ENCODE data around the gene DMXL1. TPM values are rescaled to one million over a fixed set of nuclear protein-coding genes. Genes with fewer than 3 reads are reported as not detected.
A peak's percentile ranks its signal among the peaks of the same experiment; 100 is the strongest.

DMXL1 gene
- total RNA-seq, 1 donor from 2014 or later: 76.9 TPM

GRCh38 chr5:119285070-119285916 lies 214.4 kb downstream of the DMXL1 start:
- no peak for ATAC-seq (ENCODE audit: low read depth)
- no peak for DNase-seq
- H3K36me3 Mint-ChIP-seq (ENCODE audit: low read depth): peaks cover 29% of the 10 kb centered on the region
- peaks cover 100% of the 10 kb centered on the region for H3K4me1 Mint-ChIP-seq
- ChIA-PET CTCF (no interaction called here), POLR2A (interaction anchor here (1.1 kb wide), 1 partner anchor 15 kb away, joined by 3 read pairs; no protein-coding TSS in a partner anchor)
- no peaks in the 10 kb centered on the region for H3K9me3 Mint-ChIP-seq
- peak overlapping the region; percentile 39 for H3K27ac Mint-ChIP-seq
- no peak for TF ChIP-seq CTCF (IDR thresholded peaks at IDR 0.05)
- H3K4me3 Mint-ChIP-seq: no peak overlapping the region
- H3K27me3 Mint-ChIP-seq: no peaks in the 10 kb centered on the region
- intact Hi-C loops (cut with micrococcal nuclease): no loop called here

GRCh38 chr5:119286511-119287488 lies 215.9 kb downstream of the DMXL1 start:
- Mint-ChIP-seq H3K27me3 (no peaks in the 10 kb centered on the region), H3K4me3 (peak overlapping the region; percentile 64), H3K27ac (peak overlapping the region; percentile 89), H3K36me3 (ENCODE audit: low read depth) (peaks cover 18% of the 10 kb centered on the region), H3K9me3 (no peaks in the 10 kb centered on the region), H3K4me1 (peaks cover 99% of the 10 kb centered on the region)
- no peak for TF ChIP-seq CTCF (IDR thresholded peaks at IDR 0.05)
- POLR2A ChIA-PET: interaction anchor here (0.6 to 6.4 kb wide), 3 partner anchors 11 to 70 kb away, joined by 3 to 54 read pairs (median 4); no protein-coding TSS in a partner anchor
- intact Hi-C loops (cut with micrococcal nuclease): no loop called here
- no peak for DNase-seq
- ATAC-seq (ENCODE audit: low read depth): no peak
- CTCF ChIA-PET: no interaction called here

- CTCF ChIA-PET: no interaction called here
- TF ChIP-seq CTCF (IDR thresholded peaks at IDR 0.05): no peak
- Mint-ChIP-seq H3K27ac (peak overlapping the region; percentile 89), H3K27me3 (no peaks in the 10 kb centered on the region), H3K36me3 (ENCODE audit: low read depth) (peaks cover 17% of the 10 kb centered on the region), H3K4me3 (peak overlapping the region; percentile 64), H3K9me3 (no peaks in the 10 kb centered on the region), H3K4me1 (peaks cover 99% of the 10 kb centered on the region)
- ATAC-seq (ENCODE audit: low read depth) (peak; percentile 31), DNase-seq (no peak)
- intact Hi-C loops (cut with micrococcal nuclease): no loop called here
- POLR2A ChIA-PET: interaction anchor here (0.6 to 6.4 kb wide), 2 partner anchors 12 to 69 kb away, joined by 3 to 54 read pairs; no protein-coding TSS in a partner anchor
Observed at GRCh38 chr5:119287547-119288111, 216.7 kb downstream of the DMXL1 start.

- H3K9me3 Mint-ChIP-seq: no peaks in the 10 kb centered on the region
- DNase-seq (no peak), ATAC-seq (ENCODE audit: low read depth) (no peak)
- CTCF ChIA-PET: interaction anchor here (1.4 kb wide), 1 partner anchor 24 kb away, joined by 3 read pairs; no protein-coding TSS in a partner anchor
- H3K4me3 Mint-ChIP-seq: peak overlapping the region; percentile 75
- peak overlapping the region; percentile 89 for H3K27ac Mint-ChIP-seq
- no peaks in the 10 kb centered on the region for H3K27me3 Mint-ChIP-seq
- intact Hi-C loops (cut with micrococcal nuclease): no loop called here
- peaks cover 98% of the 10 kb centered on the region for H3K4me1 Mint-ChIP-seq
- H3K36me3 Mint-ChIP-seq (ENCODE audit: low read depth): peaks cover 19% of the 10 kb centered on the region
- TF ChIP-seq CTCF (IDR thresholded peaks at IDR 0.05): no peak
- POLR2A ChIA-PET: interaction anchor here (2.0 to 6.4 kb wide), 4 partner anchors 12 to 68 kb away, joined by 8 to 54 read pairs (median 14); partner anchors contain the start of gene TNFAIP8
Observed at GRCh38 chr5:119288379-119289033, 217.6 kb downstream of the DMXL1 start.

Measured in activated B cell treated with CpG ODN at 0.5 μM for 24 hours (primary cell).